ENCODE measurements around the gene KRTAP5-2.

KRTAP5-2 gene

DNA sequence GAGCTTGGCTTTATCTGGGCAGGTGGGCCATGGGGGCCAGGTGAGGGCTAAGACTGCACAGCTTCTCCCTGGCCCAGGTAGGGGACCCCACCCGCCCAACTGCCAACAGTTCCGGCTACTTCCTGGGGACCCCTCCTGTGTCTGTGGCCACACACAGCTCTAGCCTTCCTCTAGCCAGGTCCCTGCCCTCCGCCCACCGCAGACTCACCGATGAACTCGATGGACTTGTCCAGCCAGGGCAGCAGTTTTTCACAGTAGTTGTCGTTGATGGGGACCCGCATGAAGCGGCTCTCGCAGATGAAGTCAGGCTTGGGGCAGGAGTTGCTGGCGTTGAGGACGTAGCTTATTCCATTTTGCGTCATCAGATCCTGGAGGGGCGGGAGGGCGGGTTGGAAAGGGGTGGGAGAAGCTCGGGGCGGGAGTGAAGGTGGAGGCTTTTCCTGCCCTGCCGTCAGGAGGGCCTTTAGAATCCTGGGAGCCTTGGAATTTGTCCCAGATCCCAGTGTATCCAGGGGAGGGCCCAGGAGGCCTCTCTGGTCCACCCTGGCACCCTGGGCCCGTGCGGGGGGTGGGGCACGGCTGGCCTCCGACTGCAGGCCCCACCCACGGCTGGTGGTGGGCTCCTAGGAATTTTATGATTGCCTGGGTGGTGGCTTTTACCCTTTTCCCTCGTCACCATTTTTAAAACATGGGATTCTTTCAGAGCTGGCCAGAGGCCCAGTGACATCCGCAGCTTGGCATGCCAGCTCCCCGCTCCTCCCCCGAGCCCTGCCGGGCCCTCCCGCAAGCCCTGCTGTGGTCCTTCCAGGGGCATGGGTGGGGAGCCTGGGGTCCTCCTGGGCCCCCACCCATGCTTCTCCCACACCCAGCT, 40.0 kb downstream of the KRTAP5-2 start:
- Histone ChIP-seq H3K27ac (ENCODE audit: low read depth, low read length) (peak overlapping the region; percentile 97), H3K4me3 (ENCODE audit: low read depth in 1 of 2, low read length in 2 of 2) (peak overlapping the region; percentile 16 to 32), H3K9ac (ENCODE audit: low read length) (peak overlapping the region; percentile 76), H3K4me1 (ENCODE audit: insufficient read depth, low read length) (peaks cover 20% of the 10 kb centered on the region), H3K36me3 (ENCODE audit: insufficient read depth, low read length) (peaks cover 9% of the 10 kb centered on the region), H3K27me3 (ENCODE audit: control insufficient read depth in 1 of 2, insufficient read depth in 2 of 2, low read length in 2 of 2) (no peaks in the 10 kb centered on the region), H3K9me3 (ENCODE audit: low read length) (no peaks in the 10 kb centered on the region)

DNA sequence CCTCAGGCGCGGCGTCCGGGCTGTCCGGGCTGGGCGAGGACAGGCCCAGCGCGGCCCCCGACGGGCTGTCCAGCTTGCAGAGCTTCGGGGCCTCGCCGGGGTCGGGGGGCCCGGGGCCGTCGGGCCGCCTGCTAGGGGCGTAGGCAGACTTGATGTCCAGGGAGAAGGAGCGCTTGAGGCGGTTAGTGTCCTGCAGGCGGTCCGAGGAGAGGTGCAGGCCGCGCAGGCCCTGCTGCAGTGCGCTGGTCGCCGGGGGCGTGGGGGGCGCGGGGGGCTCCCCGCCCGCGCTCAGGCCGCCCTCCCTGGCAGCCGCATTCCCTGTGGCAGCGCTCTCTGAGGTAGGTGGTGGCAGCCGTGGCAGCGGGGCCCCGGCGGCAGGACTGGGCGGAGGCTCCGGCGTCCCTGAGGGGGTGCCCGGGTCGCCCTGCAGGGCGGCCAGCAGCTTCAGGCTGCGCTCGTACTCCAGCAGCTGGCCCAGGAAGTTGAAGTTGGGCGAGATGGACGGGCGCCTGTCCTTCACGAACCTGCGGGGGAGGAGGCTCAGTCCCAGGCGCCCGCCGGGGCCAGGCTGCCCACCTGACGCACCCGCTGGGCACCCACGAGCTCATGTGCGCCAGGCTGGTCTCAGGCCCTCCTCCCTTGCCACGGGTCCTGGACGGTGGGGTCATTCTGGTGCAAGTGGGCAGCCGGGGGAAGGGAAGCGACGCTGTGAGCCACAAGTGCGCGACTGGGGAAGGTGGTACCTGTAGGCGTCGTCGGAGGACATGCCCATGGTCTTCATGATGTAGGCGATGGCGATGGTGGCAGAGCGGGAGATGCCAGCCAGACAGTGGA, 40.8 kb downstream of the KRTAP5-2 start:
- H3K4me1 ChIP-seq (ENCODE audit: insufficient read depth, low read length), result peaks cover 24% of the 10 kb centered on the region
- H3K27me3 ChIP-seq (ENCODE audit: control insufficient read depth in 1 of 2, insufficient read depth in 2 of 2, low read length in 2 of 2), result no peaks in the 10 kb centered on the region
- H3K9ac ChIP-seq (ENCODE audit: low read length), result no peak overlapping the region
- peak overlapping the region in 1 of 2 donors; percentile 16 for H3K4me3 ChIP-seq (ENCODE audit: low read depth in 1 of 2, low read length in 2 of 2)
- peaks cover 2% of the 10 kb centered on the region for H3K36me3 ChIP-seq (ENCODE audit: insufficient read depth, low read length)
- peak overlapping the region; percentile 63 for H3K27ac ChIP-seq (ENCODE audit: low read depth, low read length)
- no peaks in the 10 kb centered on the region for H3K9me3 ChIP-seq (ENCODE audit: low read length)

GRCh38 chr11:1556278-1556902, 41.7 kb downstream of the KRTAP5-2 start:
- Histone ChIP-seq H3K9ac (ENCODE audit: low read length) (no peak overlapping the region), H3K4me3 (ENCODE audit: low read depth in 1 of 2, low read length in 2 of 2) (no peak overlapping the region), H3K36me3 (ENCODE audit: insufficient read depth, low read length) (no peaks in the 10 kb centered on the region), H3K4me1 (ENCODE audit: insufficient read depth, low read length) (peaks cover 26% of the 10 kb centered on the region), H3K27me3 (ENCODE audit: control insufficient read depth in 1 of 2, insufficient read depth in 2 of 2, low read length in 2 of 2) (no peaks in the 10 kb centered on the region), H3K27ac (ENCODE audit: low read depth, low read length) (no peak overlapping the region), H3K9me3 (ENCODE audit: low read length) (no peaks in the 10 kb centered on the region)

- H3K9ac ChIP-seq (ENCODE audit: low read length), result no peak overlapping the region
- no peaks in the 10 kb centered on the region for H3K36me3 ChIP-seq (ENCODE audit: insufficient read depth, low read length)
- no peak overlapping the region for H3K27ac ChIP-seq (ENCODE audit: low read depth, low read length)
- no peaks in the 10 kb centered on the region for H3K9me3 ChIP-seq (ENCODE audit: low read length)
- H3K27me3 ChIP-seq (ENCODE audit: control insufficient read depth in 1 of 2, insufficient read depth in 2 of 2, low read length in 2 of 2), result no peaks in the 10 kb centered on the region
- peaks cover 26% of the 10 kb centered on the region for H3K4me1 ChIP-seq (ENCODE audit: insufficient read depth, low read length)
- no peak overlapping the region for H3K4me3 ChIP-seq (ENCODE audit: low read depth in 1 of 2, low read length in 2 of 2)
Observed at GRCh38 chr11:1555713-1556153, 42.4 kb downstream of the KRTAP5-2 start.

- H3K4me1 ChIP-seq (ENCODE audit: insufficient read depth, low read length), result peaks cover 26% of the 10 kb centered on the region
- H3K36me3 ChIP-seq (ENCODE audit: insufficient read depth, low read length), result no peaks in the 10 kb centered on the region
- no peaks in the 10 kb centered on the region for H3K27me3 ChIP-seq (ENCODE audit: control insufficient read depth in 1 of 2, insufficient read depth in 2 of 2, low read length in 2 of 2)
- no peak overlapping the region for H3K27ac ChIP-seq (ENCODE audit: low read depth, low read length)
- no peaks in the 10 kb centered on the region for H3K9me3 ChIP-seq (ENCODE audit: low read length)
- no peak overlapping the region for H3K4me3 ChIP-seq (ENCODE audit: low read depth in 1 of 2, low read length in 2 of 2)
- no peak overlapping the region for H3K9ac ChIP-seq (ENCODE audit: low read length)
Observed at GRCh38 chr11:1554981-1555712, 42.9 kb downstream of the KRTAP5-2 start.

GRCh38 chr11:1553808-1554594, 44.1 kb downstream of the KRTAP5-2 start:
- Histone ChIP-seq H3K4me3 (ENCODE audit: low read depth in 1 of 2, low read length in 2 of 2) (no peak overlapping the region), H3K27ac (ENCODE audit: low read depth, low read length) (no peak overlapping the region), H3K27me3 (ENCODE audit: control insufficient read depth in 1 of 2, insufficient read depth in 2 of 2, low read length in 2 of 2) (no peaks in the 10 kb centered on the region), H3K9me3 (ENCODE audit: low read length) (no peaks in the 10 kb centered on the region), H3K4me1 (ENCODE audit: insufficient read depth, low read length) (peaks cover 17% of the 10 kb centered on the region), H3K36me3 (ENCODE audit: insufficient read depth, low read length) (no peaks in the 10 kb centered on the region), H3K9ac (ENCODE audit: low read length) (no peak overlapping the region)

DNA sequence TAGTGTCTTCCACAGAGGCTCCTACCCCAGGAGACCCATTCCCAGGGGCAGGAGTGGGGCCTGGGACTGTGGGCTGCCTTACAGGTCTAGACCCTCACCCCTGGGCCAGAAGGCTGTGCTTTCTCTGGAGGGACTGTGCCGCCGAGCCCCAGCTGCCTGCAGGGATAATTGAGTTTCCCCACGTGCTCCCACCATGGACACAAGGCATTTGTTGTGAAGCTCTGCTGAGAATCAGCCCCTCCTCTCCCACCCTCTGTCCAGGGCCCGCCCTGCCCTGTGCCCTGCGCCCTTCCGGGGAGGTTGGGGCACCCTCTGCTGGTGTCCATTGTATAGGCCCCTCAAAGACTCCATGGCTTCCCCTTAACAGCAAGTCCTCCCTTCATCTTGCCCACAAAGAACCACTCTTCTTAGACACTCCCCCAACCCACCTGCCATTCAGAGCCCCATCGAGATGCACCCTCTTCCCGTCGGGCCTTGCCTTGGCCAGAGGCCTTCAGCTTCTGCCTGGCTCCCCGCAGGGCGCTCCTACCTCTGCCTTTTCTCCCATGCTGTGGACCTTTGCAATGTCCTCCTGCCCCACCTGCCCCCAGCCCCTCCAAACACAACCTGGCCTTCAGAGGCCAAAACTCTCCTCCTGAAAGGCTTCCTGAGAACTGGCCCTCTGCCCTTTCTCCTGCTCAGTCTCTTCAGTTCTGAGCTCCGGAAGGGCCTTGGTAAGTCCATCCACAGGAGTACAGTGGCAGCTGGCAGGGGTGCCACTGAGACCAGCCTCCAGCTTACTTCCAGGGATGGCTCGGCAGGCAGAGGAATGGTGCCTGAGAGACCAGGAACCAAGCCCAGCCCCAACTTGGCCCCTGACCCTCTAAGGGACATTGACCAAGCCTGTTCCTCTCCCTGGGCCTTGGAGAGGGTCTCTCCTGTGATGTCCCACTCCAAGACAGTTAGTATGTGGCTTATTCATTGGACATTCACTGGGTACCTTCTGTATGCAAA, 48.5 kb downstream of the KRTAP5-2 start:
- H3K36me3 ChIP-seq (ENCODE audit: insufficient read depth, low read length), result no peaks in the 10 kb centered on the region
- H3K27me3 ChIP-seq (ENCODE audit: control insufficient read depth in 1 of 2, insufficient read depth in 2 of 2, low read length in 2 of 2), result peaks cover 6 to 28% of the 10 kb centered on the region in 2 donors
- no peak overlapping the region for H3K27ac ChIP-seq (ENCODE audit: low read depth, low read length)
- no peak overlapping the region for H3K4me3 ChIP-seq (ENCODE audit: low read depth in 1 of 2, low read length in 2 of 2)
- no peak overlapping the region for H3K9ac ChIP-seq (ENCODE audit: low read length)
- no peaks in the 10 kb centered on the region for H3K9me3 ChIP-seq (ENCODE audit: low read length)
- peaks cover 22% of the 10 kb centered on the region for H3K4me1 ChIP-seq (ENCODE audit: insufficient read depth, low read length)

GRCh38 chr11:1548221-1549070, 49.6 kb downstream of the KRTAP5-2 start:
- peaks cover 7 to 36% of the 10 kb centered on the region in 2 donors for H3K27me3 ChIP-seq (ENCODE audit: control insufficient read depth in 1 of 2, insufficient read depth in 2 of 2, low read length in 2 of 2)
- no peak overlapping the region for H3K4me3 ChIP-seq (ENCODE audit: low read depth in 1 of 2, low read length in 2 of 2)
- no peak overlapping the region for H3K9ac ChIP-seq (ENCODE audit: low read length)
- no peak overlapping the region for H3K27ac ChIP-seq (ENCODE audit: low read depth, low read length)
- H3K9me3 ChIP-seq (ENCODE audit: low read length), result no peaks in the 10 kb centered on the region
- peaks cover 22% of the 10 kb centered on the region for H3K4me1 ChIP-seq (ENCODE audit: insufficient read depth, low read length)
- no peaks in the 10 kb centered on the region for H3K36me3 ChIP-seq (ENCODE audit: insufficient read depth, low read length)

- Histone ChIP-seq H3K27ac (ENCODE audit: low read depth, low read length) (no peak overlapping the region), H3K9me3 (ENCODE audit: low read length) (no peaks in the 10 kb centered on the region), H3K27me3 (ENCODE audit: control insufficient read depth in 1 of 2, insufficient read depth in 2 of 2, low read length in 2 of 2) (peaks cover 7 to 38% of the 10 kb centered on the region in 2 donors), H3K4me1 (ENCODE audit: insufficient read depth, low read length) (peaks cover 21% of the 10 kb centered on the region), H3K4me3 (ENCODE audit: low read depth in 1 of 2, low read length in 2 of 2) (no peak overlapping the region), H3K36me3 (ENCODE audit: insufficient read depth, low read length) (no peaks in the 10 kb centered on the region), H3K9ac (ENCODE audit: low read length) (no peak overlapping the region)
Observed at GRCh38 chr11:1547467-1548098, 50.5 kb downstream of the KRTAP5-2 start.

Data from muscle layer of colon (tissue), 2 donors.